Gastrocnemius medialis (tissue), 4 donors: ENCODE results near the gene LCAT. TPM values are rescaled to one million over a fixed set of nuclear protein-coding genes. Genes with fewer than 3 reads are reported as not detected.

Experiments
- ATAC-seq, 2 donors: fragments of 150-250 bp; one replicate each; pipeline ENCODE4 v1.9.1; 2016
- DNase-seq, 2 donors: peaks; one replicate each; pipeline ENCODE4 v3.0.0-alpha.2; 2019
- H3K27ac ChIP-seq, 4 donors: fragments of 200-600 bp; sonication (generic); 1 replicate in 1 of 4; 2 replicates in 3 of 4; pipeline ENCODE4 v1.5.1; 2016 to 2018; ENCODE audit warnings: mild to moderate bottlenecking in 2 of 4, moderate library complexity in 1 of 4
- H3K27me3 ChIP-seq, 3 donors: fragments of 200-600 bp; sonication (generic) in 2 of 3; 1 replicate in 1 of 3; 2 replicates in 2 of 3; pipeline versions ENCODE4 v1.5.1 to v1.6.0; 2016 to 2019; ENCODE audit warnings: mild to moderate bottlenecking in 1 of 3, moderate library complexity in 1 of 3
- H3K36me3 ChIP-seq, 2 donors: fragments of 200-600 bp; sonication (generic) in 1 of 2; one replicate each; pipeline ENCODE4 v1.5.1; 2017 to 2018
- H3K4me1 ChIP-seq, 2 donors: fragments of 200-600 bp; sonication (generic) in 1 of 2; one replicate each; pipeline ENCODE4 v1.5.1; 2016 to 2017; ENCODE audit warnings: mild to moderate bottlenecking in 2 of 2
- H3K4me3 ChIP-seq, 4 donors: fragments of 200-600 bp; sonication (generic) in 3 of 4; 1 replicate in 1 of 4; 2 replicates in 3 of 4; pipeline ENCODE4 v1.5.1; 2016 to 2019; ENCODE audit warnings: mild to moderate bottlenecking in 2 of 4
- H3K9me3 ChIP-seq, 3 donors: fragments of 200-600 bp; sonication (generic) in 2 of 3; 1 replicate in 1 of 3; 2 replicates in 2 of 3; pipeline ENCODE4 v1.5.1; 2016 to 2019
- POLR2A ChIP-seq, 2 donors: fragments of 450-650 bp; IDR thresholded peaks; one replicate each; pipeline ENCODE4 v1.6.1; 2017; ENCODE audit warnings: antibody characterized with exemption in 2 of 2, mild to moderate bottlenecking in 2 of 2, moderate library complexity in 2 of 2
- in situ Hi-C, 4 donors: fragments of 200-750 bp; cut with MboI; loops; one replicate each; pipeline versions ENCODE4 v1.15.0 to v1.8.0; 2017; ENCODE audit warnings: low sequenced_read_pairs in 4 of 4
- intact Hi-C: fragments of 100-400 bp; cut with DNase I; formaldehyde crosslinking; loops from one replicate; pipeline ENCODE4 v1.15.1; 2023; ENCODE audit warnings: low total_unique reads
- total RNA-seq, 4 donors: library from RNA; depleted of rRNA; stranded (reverse); fragments of >200 nt; gene quantifications; one replicate each; pipeline versions ENCODE4 v1.1.0 to v1.2.3, GENCODE V29; 2016
- TF ChIP-seq, protein P1 (sequence below), 5 experiments: fragments of 450-650 bp in 3 of 5; fragments of 200-600 bp in 2 of 5; sonication (generic) in 2 of 5; IDR thresholded peaks in 4 of 5; conservative IDR thresholded peaks in 1 of 5; 1 replicate in 4 of 5; 2 replicates in 1 of 5; pipeline ENCODE4 v1.5.1; 2016 to 2019; ENCODE audit warnings: antibody characterized with exemption in 5 of 5, mild to moderate bottlenecking in 3 of 5, moderate library complexity in 3 of 5

LCAT gene
- total RNA-seq, 4 donors from 2014 or later = 2.5 to 18.7 (median 3.5) TPM

DNA sequence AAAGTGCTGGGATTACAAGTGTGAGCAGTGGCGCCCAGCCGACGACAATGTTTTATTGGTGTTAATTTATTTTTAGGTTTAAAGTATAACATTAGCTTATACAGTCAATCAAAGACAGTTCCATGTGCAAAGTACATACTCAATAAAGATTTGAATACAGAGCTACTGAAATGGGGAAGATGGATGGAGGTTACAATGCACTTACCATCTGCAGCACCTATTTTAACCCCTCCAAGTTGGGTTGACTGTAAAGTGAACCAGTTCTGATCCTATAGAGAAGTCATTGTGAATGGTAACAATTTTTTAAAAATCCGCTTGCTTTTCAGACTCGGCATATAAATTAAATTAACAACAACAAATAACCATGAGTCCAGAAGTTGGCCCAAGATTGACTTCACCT, 51.5 kb downstream of the LCAT start:
- DNase-seq (no peak), ATAC-seq (no peak)
- Histone ChIP-seq H3K27ac (peak overlapping the region; percentile 90 to 100 (median 96)), H3K4me3 (peak overlapping the region; percentile 71 to 94 (median 88)), H3K4me1 (peaks cover 39 to 42% of the 10 kb centered on the region in 2 donors), H3K36me3 (no peaks in the 10 kb centered on the region), H3K27me3 (no peaks in the 10 kb centered on the region), H3K9me3 (no peaks in the 10 kb centered on the region)
- intact Hi-C loops = no loop called here
- in situ Hi-C loops = no loop called here
- TF ChIP-seq POLR2A (IDR thresholded peaks at IDR 0.05) = no peak
- TF ChIP-seq, protein P1, sequence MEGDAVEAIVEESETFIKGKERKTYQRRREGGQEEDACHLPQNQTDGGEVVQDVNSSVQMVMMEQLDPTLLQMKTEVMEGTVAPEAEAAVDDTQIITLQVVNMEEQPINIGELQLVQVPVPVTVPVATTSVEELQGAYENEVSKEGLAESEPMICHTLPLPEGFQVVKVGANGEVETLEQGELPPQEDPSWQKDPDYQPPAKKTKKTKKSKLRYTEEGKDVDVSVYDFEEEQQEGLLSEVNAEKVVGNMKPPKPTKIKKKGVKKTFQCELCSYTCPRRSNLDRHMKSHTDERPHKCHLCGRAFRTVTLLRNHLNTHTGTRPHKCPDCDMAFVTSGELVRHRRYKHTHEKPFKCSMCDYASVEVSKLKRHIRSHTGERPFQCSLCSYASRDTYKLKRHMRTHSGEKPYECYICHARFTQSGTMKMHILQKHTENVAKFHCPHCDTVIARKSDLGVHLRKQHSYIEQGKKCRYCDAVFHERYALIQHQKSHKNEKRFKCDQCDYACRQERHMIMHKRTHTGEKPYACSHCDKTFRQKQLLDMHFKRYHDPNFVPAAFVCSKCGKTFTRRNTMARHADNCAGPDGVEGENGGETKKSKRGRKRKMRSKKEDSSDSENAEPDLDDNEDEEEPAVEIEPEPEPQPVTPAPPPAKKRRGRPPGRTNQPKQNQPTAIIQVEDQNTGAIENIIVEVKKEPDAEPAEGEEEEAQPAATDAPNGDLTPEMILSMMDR (IDR thresholded peaks at IDR 0.05 in 4 of 5, conservative IDR thresholded peaks at IDR 0.05 in 1 of 5) = no peak

Other genes with a start within 250 kb of the LCAT start
- gene GFOD2, start 224.8 kb downstream of the LCAT start, total RNA-seq = 10 to 100 TPM in 3 of 4 donors, 1 to 10 TPM in 1; 8.9 to 15.4 (median 11.6) TPM
- gene RANBP10, start 137.6 kb downstream of the LCAT start, total RNA-seq = 10 to 100 TPM; 12.6 to 46.6 (median 14.8) TPM
- gene TSNAXIP1, start 137.2 kb downstream of the LCAT start, total RNA-seq = 10 to 100 TPM in 1 of 4 donors, under 1 TPM in 2, not detected in 1; 0.27 to 11.0 (median 0.56) TPM
- gene THAP11, start 101.8 kb downstream of the LCAT start, total RNA-seq = 100 to 1,000 TPM in 2 of 4 donors, 10 to 100 TPM in 2; 61.9 to 120 (median 102) TPM
- gene NUTF2, start 97.2 kb downstream of the LCAT start, total RNA-seq = 100 to 1,000 TPM in 3 of 4 donors, 10 to 100 TPM in 1; 60.1 to 210 (median 114) TPM
- 10 to 100 TPM; 14.9 to 41.2 (median 20.0) TPM for gene CENPT, start 96.4 kb downstream of the LCAT start, total RNA-seq
- 10 to 100 TPM; 27.5 to 58.9 (median 48.5) TPM for gene EDC4, start 71.1 kb downstream of the LCAT start, total RNA-seq
- gene NRN1L, start 59.2 kb downstream of the LCAT start, total RNA-seq = 1 to 10 TPM in 2 of 4 donors, under 1 TPM in 1, not detected in 1; 0.87 to 2.8 (median 1.1) TPM
- 10 to 100 TPM in 1 of 4 donors, 1 to 10 TPM in 3; 4.1 to 12.7 (median 6.9) TPM for gene PSKH1, start 50.9 kb downstream of the LCAT start, total RNA-seq
- under 1 TPM in 1 of 4 donors, not detected in 3; 0.27 TPM for gene CTRL, start 12.3 kb downstream of the LCAT start, total RNA-seq
- gene PSMB10, start 7.3 kb downstream of the LCAT start, total RNA-seq = 10 to 100 TPM; 18.3 to 41.4 (median 23.9) TPM
- gene SLC12A4, start 24.5 kb upstream of the LCAT start, total RNA-seq = 10 to 100 TPM; 10.4 to 30.8 (median 15.8) TPM
- not detected for gene DPEP3, start 36.4 kb upstream of the LCAT start, total RNA-seq
- gene DPEP2, start 55.4 kb upstream of the LCAT start, total RNA-seq = under 1 TPM in 2 of 4 donors, not detected in 2; 0.26 to 0.38 TPM
- gene DPEP2NB, start 71.8 kb upstream of the LCAT start, total RNA-seq = not detected
- 10 to 100 TPM in 2 of 4 donors, 1 to 10 TPM in 2; 6.2 to 16.1 (median 10.4) TPM for gene DDX28, start 79.1 kb upstream of the LCAT start, total RNA-seq
- gene DUS2, start 79.2 kb upstream of the LCAT start, total RNA-seq = 1 to 10 TPM; 4.5 to 9.6 (median 7.1) TPM
- 10 to 100 TPM; 47.9 to 72.7 (median 70.7) TPM for gene NFATC3, start 141.2 kb upstream of the LCAT start, total RNA-seq